Activated naive CD8-positive, alpha-beta T cell treated with anti-CD3 and anti-CD28 coated beads for 36 hours (primary cell): ENCODE results near the gene CROCC. TPM values are rescaled to one million over a fixed set of nuclear protein-coding genes. Genes with fewer than 3 reads are reported as not detected.
"Not testable (repeated sequence)": the region's sequence is repeated elsewhere in the genome, so short reads cannot be mapped to it uniquely, and the experiment has no call there.

Experiments used
- DNase-seq: peaks from one replicate; pipeline ENCODE4 v3.0.0; 2021
- H3K27ac Mint-ChIP-seq: one replicate; pipeline ENCODE4 v1.8.0; 2022; ENCODE audit warnings: mild to moderate bottlenecking, moderate library complexity, mixed read lengths
- H3K27me3 Mint-ChIP-seq: one replicate; pipeline ENCODE4 v1.8.0; 2022; ENCODE audit warnings: mild to moderate bottlenecking, mixed read lengths
- H3K36me3 Mint-ChIP-seq: one replicate; pipeline ENCODE4 v1.8.0; 2021; ENCODE audit warnings: mild to moderate bottlenecking, mixed read lengths
- H3K4me1 Mint-ChIP-seq: one replicate; pipeline ENCODE4 v1.8.0; 2021; ENCODE audit warnings: mixed read lengths
- H3K4me3 Mint-ChIP-seq: one replicate; pipeline ENCODE4 v1.8.0; 2022; ENCODE audit warnings: mild to moderate bottlenecking, moderate library complexity, mixed read lengths
- H3K9me3 Mint-ChIP-seq: one replicate; pipeline ENCODE4 v1.8.0; 2022; ENCODE audit warnings: mixed read lengths
- total RNA-seq, 2 experiments: library from RNA; stranded (reverse); gene quantifications; one replicate each; pipeline ENCODE4 v1.2.3, GENCODE V29; 2021

The CROCC gene
- total RNA-seq, 2 experiments from 2014 or later: 24.7 to 26.3 TPM

GRCh38 chr1:16905868-16906702 lies 15.6 kb upstream of the CROCC start:
- DNase-seq: no peak
- Mint-ChIP-seq H3K27ac (no peak overlapping the region), H3K36me3 (no peaks in the 10 kb centered on the region), H3K9me3 (peaks cover 2% of the 10 kb centered on the region), H3K27me3 (no peaks in the 10 kb centered on the region), H3K4me1 (peaks cover 17% of the 10 kb centered on the region), H3K4me3 (no peak overlapping the region)

DNA sequence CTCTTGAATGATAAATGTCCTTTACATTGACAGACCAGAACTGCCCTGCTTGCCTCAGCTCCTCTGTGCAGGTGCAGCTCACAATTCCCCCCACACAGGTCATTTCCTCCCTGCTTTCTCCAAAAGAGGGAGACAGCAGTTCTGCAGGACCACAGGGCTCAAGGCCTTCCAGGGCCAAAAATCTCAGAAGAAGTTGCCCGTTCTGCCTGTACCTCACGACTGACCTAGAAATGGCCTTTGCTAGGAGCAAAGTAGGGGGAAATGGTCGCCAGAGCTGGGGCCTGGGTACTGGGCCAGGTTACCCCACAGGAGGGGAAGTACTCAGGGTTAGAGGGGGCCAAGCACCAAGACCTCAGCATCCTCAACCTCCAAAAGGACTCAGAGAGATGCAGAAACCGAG lies 14.9 kb upstream of the CROCC start:
- no peak for DNase-seq
- H3K4me1 Mint-ChIP-seq: peaks cover 9% of the 10 kb centered on the region
- H3K9me3 Mint-ChIP-seq: peaks cover 2% of the 10 kb centered on the region
- no peak overlapping the region for H3K27ac Mint-ChIP-seq
- no peak overlapping the region for H3K4me3 Mint-ChIP-seq
- H3K27me3 Mint-ChIP-seq: no peaks in the 10 kb centered on the region
- no peaks in the 10 kb centered on the region for H3K36me3 Mint-ChIP-seq

- Mint-ChIP-seq H3K27me3 (no peaks in the 10 kb centered on the region), H3K9me3 (peaks cover 2% of the 10 kb centered on the region), H3K4me3 (no peak overlapping the region), H3K4me1 (peaks cover 10% of the 10 kb centered on the region), H3K27ac (no peak overlapping the region), H3K36me3 (no peaks in the 10 kb centered on the region)
- no peak for DNase-seq
These were observed 13.6 kb upstream of the CROCC start for GRCh38 chr1:16907870-16908758.

DNA sequence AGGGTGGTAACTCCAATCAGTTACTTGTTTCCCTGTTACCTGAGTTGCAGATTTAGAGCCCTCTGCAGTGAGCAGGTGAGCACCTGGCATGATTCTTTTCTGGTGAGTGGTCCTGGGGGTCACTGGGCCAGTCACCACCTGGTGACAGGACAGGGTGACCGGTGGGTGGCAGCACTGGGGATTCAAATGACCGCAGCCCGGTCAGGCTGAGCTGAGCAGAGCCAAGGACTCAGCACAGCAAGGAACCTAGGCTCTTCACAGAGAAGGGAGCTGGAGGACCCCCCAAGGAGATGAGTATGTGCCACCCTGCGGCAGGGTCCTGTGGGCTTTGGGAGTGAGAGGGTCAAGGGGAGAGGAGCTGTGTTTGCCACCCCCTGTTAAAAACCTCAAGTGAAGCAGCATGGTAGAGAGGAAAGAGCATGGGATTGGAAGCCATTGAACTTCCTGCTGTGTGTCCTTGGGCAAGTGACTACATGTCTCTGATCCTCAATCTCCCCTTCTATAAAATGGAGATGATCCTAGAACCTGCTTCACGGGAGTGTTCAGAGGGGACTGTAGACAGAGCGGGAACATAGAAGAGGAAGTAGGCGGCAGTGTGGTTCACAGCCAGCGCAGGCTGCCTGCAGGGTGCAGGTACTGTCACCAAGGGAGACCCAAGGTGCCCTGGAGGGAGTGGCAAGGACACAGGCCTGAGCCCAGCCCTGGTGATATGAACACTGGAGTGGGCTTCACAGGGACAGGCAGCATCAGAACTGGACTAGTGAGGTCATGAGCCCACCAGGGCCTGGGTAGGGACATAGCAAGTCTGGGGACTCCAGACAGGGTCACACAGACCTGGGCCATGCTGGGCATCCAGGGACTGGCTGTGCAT lies 9.6 kb upstream of the CROCC start:
- peaks cover 30% of the 10 kb centered on the region for H3K4me1 Mint-ChIP-seq
- H3K27ac Mint-ChIP-seq, DNase-seq, H3K9me3 Mint-ChIP-seq, H3K4me3 Mint-ChIP-seq, H3K36me3 Mint-ChIP-seq, H3K27me3 Mint-ChIP-seq: not testable (repeated sequence)

- not testable (repeated sequence) for H3K9me3 Mint-ChIP-seq, H3K36me3 Mint-ChIP-seq, H3K27ac Mint-ChIP-seq, H3K27me3 Mint-ChIP-seq, DNase-seq
- H3K4me1 Mint-ChIP-seq: peaks cover 30% of the 10 kb centered on the region
- peak overlapping the region; percentile 79 for H3K4me3 Mint-ChIP-seq
These were observed 9.0 kb upstream of the CROCC start for GRCh38 chr1:16912742-16913141.

DNA sequence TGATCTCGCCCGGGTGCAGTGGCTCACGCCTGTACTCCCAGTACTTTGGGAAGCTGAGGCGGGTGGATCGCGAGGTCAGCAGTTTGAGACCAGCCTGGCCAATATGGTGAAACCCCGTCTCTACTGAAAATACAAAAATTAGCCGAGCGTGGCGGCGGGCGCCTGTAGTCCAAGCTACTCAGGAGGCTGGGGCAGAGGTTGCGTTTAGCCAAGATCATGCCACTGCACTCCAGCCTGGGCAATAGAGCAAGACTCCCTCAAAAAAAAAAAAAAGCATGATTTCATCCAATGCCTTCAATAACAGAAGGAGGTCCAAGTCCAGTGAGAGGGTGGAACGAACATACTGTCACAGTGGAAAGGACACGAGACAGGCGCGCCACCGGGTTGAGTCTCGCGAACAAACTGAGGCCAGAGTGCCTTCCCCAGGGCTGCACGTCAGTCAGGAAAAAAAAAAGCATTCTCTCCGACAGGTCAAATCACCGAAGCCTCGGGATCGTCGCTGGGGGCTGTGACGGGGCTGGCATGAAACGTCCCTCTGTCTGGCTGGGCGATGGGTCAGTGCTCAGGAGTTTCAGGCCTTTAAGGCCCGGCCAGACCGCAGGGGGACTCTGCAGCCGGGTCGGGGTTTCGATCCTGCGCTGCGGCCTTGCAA lies 8.4 kb upstream of the CROCC start:
- DNase-seq: no peak
- Mint-ChIP-seq H3K27me3 (no peaks in the 10 kb centered on the region), H3K27ac (peak overlapping the region; percentile 72), H3K9me3 (no peaks in the 10 kb centered on the region), H3K4me1 (peaks cover 30% of the 10 kb centered on the region), H3K36me3 (no peaks in the 10 kb centered on the region), H3K4me3 (peak overlapping the region; percentile 79)

DNA sequence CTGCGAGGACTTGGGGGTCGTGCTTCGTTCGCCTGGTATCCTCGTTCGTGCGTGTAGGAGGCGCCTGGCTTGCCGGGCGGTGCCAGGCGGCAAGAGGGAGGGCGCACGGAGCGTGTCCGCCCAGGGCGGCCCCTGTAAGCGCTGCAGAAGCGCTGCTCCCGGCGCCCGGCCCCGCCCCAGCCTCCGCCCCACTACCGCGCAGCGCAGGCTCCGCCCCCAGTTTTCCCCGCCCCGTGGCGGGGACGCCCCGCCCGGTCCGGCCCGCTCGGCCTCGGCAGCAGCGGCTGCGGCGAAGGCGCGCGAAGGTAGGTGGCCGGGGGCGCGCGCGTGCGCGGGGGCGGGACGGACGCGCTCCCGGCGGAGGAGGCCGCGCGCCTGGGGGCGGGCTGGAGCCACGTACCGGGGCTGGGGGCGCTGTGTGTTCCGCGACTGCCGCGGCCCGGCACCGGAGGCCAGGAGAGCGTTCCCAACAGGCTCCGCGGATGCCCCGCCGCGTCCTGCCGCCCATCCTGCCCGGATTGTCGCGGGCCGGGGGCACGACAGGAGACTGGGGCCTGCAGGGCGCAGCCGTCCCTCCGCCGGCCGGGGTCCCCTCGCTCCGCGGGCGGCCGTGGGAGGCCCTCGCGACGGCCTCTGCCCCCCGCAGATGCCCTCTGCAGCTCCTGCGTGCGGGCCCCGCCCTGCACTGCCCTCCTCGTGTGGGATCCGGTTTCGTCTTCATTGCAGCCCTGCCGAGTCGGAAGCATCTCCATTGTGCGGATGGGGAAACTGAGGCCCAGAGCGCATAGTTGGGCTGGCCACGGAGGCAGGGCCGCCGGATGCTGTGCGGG lies 7.7 kb upstream of the CROCC start:
- Mint-ChIP-seq H3K4me3 (peak overlapping the region; percentile 89), H3K9me3 (no peaks in the 10 kb centered on the region), H3K36me3 (no peaks in the 10 kb centered on the region), H3K4me1 (peaks cover 32% of the 10 kb centered on the region), H3K27me3 (no peaks in the 10 kb centered on the region), H3K27ac (peak overlapping the region; percentile 84)
- DNase-seq: peak; percentile 96

DNA sequence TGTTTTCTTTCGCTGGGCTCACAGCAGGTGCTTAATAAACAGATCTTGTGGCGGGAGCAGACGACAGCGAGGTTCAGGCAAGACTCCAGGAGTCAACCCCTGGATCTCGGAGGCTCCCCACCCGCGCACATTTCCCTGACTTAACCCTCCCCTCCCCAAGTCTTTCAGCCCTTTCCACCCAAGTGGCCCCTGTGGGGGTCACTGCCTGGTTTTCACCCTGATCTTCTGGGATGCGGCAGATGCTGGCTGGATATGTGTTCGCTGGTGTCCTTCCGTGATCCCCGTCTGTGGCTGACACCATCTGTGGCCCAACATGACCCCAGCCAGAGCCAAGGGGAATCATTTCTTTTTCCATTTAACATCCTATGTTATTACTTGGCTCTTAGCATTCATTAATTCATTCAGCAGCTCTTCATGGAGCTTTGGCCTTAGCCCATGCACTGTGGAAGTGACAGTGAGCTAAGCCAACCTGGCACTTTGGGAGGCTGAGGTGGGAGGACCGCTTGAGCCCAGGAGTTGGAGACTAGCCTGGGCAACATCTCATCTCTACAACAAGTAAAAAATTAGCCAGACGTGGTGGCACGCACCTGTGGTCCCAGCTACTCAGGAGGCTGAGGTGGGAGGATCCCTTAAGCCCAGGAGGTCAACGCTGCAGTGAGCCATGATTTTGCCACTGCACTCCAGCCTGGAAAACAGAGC lies 6.7 kb upstream of the CROCC start:
- not testable (repeated sequence) for DNase-seq, H3K9me3 Mint-ChIP-seq, H3K36me3 Mint-ChIP-seq, H3K27me3 Mint-ChIP-seq
- peak overlapping the region; percentile 84 for H3K27ac Mint-ChIP-seq
- H3K4me3 Mint-ChIP-seq: peak overlapping the region; percentile 89
- peaks cover 31% of the 10 kb centered on the region for H3K4me1 Mint-ChIP-seq

- Mint-ChIP-seq H3K4me1 (peaks cover 31% of the 10 kb centered on the region), H3K27ac (peak overlapping the region; percentile 69), H3K9me3 (no peaks in the 10 kb centered on the region), H3K36me3 (no peaks in the 10 kb centered on the region), H3K4me3 (no peak overlapping the region), H3K27me3 (no peaks in the 10 kb centered on the region)
- no peak for DNase-seq
These were observed 6.1 kb upstream of the CROCC start for GRCh38 chr1:16915627-16915973.

DNA sequence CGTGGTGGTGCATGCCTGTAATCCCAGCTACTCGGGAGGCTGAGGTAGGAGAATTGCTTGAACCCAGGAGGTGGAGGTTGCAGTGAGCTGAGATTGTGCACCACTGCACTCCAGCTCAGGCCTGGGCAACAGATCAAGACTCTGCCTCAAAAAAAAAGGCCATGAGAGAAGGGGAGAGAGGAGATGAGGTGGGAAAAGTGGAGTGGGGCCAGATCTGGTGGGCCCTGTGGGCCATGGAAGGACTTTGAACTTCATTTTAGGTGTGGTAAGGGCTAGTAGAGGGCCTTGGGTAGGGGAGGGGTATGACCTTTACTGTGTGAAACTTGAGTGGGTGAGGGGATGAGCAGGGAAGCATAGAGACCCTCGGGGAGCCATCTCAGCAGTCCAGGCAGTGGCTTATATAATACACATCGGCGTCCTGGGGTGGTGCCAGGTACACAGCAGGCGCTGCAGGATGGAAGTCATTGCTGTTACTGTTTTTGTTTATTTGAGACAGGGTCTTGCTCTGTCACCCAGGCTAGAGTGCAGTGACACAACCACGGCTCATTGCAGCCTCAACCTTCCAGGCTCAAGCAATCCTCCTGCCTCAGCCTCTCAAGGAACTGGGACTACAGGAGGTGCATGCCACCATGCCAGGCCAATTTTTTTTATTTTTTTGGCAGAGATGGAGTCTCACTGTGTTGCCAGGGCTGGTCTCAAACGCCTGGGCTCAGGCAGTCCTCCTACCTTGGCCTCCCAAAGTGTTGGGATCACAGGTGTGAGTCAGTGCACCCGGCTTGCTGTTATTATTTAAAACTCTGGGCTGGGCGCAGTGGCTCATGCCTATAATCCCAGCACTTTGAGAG lies 5.5 kb upstream of the CROCC start:
- Mint-ChIP-seq H3K27ac (peak overlapping the region; percentile 4), H3K4me3 (peak overlapping the region; percentile 13), H3K4me1 (peaks cover 35% of the 10 kb centered on the region)
- not testable (repeated sequence) for H3K9me3 Mint-ChIP-seq, H3K36me3 Mint-ChIP-seq, DNase-seq, H3K27me3 Mint-ChIP-seq

DNA sequence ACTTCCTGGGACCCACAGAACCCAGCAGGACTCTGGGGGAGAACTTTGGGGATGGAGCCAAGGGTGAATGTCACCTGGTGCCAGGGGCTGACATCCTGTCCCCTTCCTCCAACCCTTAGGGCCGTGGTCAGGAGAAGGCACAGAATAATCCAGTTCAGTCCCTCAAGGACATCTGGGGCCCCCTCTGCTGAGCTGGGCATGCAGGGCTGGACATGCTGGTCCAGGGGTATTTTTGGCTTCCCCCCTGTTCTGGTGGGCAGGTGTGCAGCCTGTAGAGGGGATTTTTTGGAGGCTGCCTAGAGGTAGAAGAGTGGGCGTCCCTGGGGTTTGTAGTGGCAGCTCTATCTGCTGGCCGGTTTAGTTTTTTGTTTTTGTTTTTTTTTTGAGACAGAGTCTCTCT lies 3.4 kb upstream of the CROCC start:
- H3K4me3 Mint-ChIP-seq: no peak overlapping the region
- no peak overlapping the region for H3K27ac Mint-ChIP-seq
- H3K4me1 Mint-ChIP-seq: peaks cover 40% of the 10 kb centered on the region
- no peaks in the 10 kb centered on the region for H3K36me3 Mint-ChIP-seq
- H3K9me3 Mint-ChIP-seq: no peaks in the 10 kb centered on the region
- DNase-seq: no peak
- H3K27me3 Mint-ChIP-seq: no peaks in the 10 kb centered on the region

DNA sequence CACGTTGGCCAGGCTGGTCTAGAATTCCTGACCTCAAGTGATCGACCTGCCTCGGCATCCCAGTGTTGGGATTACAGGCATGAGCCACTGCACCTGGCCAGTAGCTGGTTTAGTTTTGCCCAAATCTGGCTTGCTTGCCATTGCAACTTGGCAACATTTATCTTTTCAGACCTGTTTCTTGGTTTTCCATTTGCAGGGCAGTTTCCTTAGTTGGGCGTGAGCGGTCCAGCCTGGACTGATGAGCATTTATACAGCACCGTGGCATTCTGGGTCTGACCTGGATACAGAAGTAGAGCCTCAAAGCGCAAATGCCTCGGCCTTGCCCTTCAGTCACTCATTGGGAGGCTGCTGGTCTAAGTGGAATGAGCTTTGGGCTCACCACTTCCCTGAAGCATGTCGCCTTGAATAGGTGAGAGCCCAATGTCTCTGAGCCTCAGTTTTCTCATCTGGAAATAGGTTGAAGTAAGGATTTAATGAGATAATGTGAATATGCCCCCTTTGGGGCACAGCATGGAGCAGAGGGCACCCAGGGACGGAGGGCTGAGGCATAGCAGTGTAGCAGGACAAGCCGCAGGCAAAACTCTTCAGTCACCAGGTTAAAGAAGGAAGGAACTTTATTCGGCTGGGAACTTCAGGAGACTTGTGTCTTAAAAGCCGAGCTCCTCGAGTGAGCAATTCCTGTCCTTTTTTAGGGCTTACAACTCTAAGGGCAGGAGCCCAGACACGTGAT lies 2.6 kb upstream of the CROCC start:
- not testable (repeated sequence) for H3K36me3 Mint-ChIP-seq, DNase-seq, H3K4me3 Mint-ChIP-seq, H3K9me3 Mint-ChIP-seq, H3K27me3 Mint-ChIP-seq
- peaks cover 37% of the 10 kb centered on the region for H3K4me1 Mint-ChIP-seq
- H3K27ac Mint-ChIP-seq: peak overlapping the region; percentile 18
